Measurements from ENCODE around the gene ANK3.

DNA sequence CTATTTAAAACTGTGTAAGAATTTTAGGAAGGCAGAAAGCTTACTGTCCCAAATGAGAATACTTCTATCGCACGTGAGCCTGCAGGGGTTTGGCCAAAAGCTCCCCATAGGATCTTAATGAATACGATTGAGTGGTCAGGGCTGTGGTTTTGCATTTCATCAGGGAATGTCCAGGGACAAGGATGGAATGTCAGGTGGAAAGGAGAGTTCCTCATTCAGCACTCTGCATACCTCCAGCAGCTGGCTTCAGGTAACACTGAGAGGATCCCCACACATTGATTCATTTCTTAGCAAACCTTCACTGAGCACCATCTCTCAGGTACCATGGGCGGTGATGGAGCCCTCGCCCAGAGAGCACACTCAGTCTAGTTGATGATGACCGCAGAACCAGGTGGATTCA is 27.2 kb downstream of the ANK3 start:
- TF ChIP-seq POLR2AphosphoS5 (IDR thresholded peaks at IDR 0.05; ENCODE audit: low read depth) (no peak), EZH2 (IDR thresholded peaks at IDR 0.05; ENCODE audit: low read depth, unreplicated experiment) (no peak), EZH2phosphoT487 (IDR thresholded peaks at IDR 0.05; ENCODE audit: unreplicated experiment) (no peak), CREB1 (CRISPR knock-in tag; IDR thresholded peaks at IDR 0.05; ENCODE audit: low read depth) (no peak)
- TF ChIP-seq, protein P1, sequence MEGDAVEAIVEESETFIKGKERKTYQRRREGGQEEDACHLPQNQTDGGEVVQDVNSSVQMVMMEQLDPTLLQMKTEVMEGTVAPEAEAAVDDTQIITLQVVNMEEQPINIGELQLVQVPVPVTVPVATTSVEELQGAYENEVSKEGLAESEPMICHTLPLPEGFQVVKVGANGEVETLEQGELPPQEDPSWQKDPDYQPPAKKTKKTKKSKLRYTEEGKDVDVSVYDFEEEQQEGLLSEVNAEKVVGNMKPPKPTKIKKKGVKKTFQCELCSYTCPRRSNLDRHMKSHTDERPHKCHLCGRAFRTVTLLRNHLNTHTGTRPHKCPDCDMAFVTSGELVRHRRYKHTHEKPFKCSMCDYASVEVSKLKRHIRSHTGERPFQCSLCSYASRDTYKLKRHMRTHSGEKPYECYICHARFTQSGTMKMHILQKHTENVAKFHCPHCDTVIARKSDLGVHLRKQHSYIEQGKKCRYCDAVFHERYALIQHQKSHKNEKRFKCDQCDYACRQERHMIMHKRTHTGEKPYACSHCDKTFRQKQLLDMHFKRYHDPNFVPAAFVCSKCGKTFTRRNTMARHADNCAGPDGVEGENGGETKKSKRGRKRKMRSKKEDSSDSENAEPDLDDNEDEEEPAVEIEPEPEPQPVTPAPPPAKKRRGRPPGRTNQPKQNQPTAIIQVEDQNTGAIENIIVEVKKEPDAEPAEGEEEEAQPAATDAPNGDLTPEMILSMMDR (conservative IDR thresholded peaks at IDR 0.05; ENCODE audit: low read depth in 2 of 2) = no peak

All from GM23338 (cell line).